Measurements from ENCODE around the gene NCDN. TPM values are rescaled to one million over a fixed set of nuclear protein-coding genes. Genes with fewer than 3 reads are reported as not detected.

Gene NCDN
- total RNA-seq, 1 donor, result 30.0 TPM

- H3K27me3 ChIP-seq (ENCODE audit: insufficient read depth, low read length), result no peaks in the 10 kb centered on the region
- no peaks in the 10 kb centered on the region for H3K36me3 ChIP-seq (ENCODE audit: insufficient read depth, low read length)
- no peak overlapping the region for H2AFZ ChIP-seq (ENCODE audit: low read length)
- H3K27ac ChIP-seq (ENCODE audit: low read depth, low read length), result no peak overlapping the region
- H4K20me1 ChIP-seq (ENCODE audit: insufficient read depth, low read length), result no peaks in the 10 kb centered on the region
- no peaks in the 10 kb centered on the region for H3K79me2 ChIP-seq (ENCODE audit: insufficient read depth, low read length)
- H3K4me3 ChIP-seq (ENCODE audit: insufficient read depth, low read length), result no peak overlapping the region
- DNase-seq (ENCODE audit: insufficient read length, low spot score, missing footprints), result no peak
- no peaks in the 10 kb centered on the region for H3K4me1 ChIP-seq (ENCODE audit: insufficient read depth, low read length)
- no peak overlapping the region for H3K4me2 ChIP-seq (ENCODE audit: insufficient read depth, low read length)
- TF ChIP-seq, protein P1, sequence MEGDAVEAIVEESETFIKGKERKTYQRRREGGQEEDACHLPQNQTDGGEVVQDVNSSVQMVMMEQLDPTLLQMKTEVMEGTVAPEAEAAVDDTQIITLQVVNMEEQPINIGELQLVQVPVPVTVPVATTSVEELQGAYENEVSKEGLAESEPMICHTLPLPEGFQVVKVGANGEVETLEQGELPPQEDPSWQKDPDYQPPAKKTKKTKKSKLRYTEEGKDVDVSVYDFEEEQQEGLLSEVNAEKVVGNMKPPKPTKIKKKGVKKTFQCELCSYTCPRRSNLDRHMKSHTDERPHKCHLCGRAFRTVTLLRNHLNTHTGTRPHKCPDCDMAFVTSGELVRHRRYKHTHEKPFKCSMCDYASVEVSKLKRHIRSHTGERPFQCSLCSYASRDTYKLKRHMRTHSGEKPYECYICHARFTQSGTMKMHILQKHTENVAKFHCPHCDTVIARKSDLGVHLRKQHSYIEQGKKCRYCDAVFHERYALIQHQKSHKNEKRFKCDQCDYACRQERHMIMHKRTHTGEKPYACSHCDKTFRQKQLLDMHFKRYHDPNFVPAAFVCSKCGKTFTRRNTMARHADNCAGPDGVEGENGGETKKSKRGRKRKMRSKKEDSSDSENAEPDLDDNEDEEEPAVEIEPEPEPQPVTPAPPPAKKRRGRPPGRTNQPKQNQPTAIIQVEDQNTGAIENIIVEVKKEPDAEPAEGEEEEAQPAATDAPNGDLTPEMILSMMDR (IDR thresholded peaks at IDR 0.05; ENCODE audit: extremely low read depth, low read depth, low read length), result no peak
- H3K9me3 ChIP-seq (ENCODE audit: low read depth, low read length), result no peaks in the 10 kb centered on the region
Measured at GRCh38 chr1:35586808-35587207, 29.2 kb downstream of the NCDN start.

- H3K4me2 ChIP-seq (ENCODE audit: insufficient read depth, low read length), result no peak overlapping the region
- H3K9me3 ChIP-seq (ENCODE audit: low read depth, low read length), result no peaks in the 10 kb centered on the region
- H3K27ac ChIP-seq (ENCODE audit: low read depth, low read length), result no peak overlapping the region
- peak; percentile 58 for DNase-seq (ENCODE audit: insufficient read length, low spot score, missing footprints)
- no peaks in the 10 kb centered on the region for H3K4me1 ChIP-seq (ENCODE audit: insufficient read depth, low read length)
- TF ChIP-seq, protein P1 (IDR thresholded peaks at IDR 0.05; ENCODE audit: extremely low read depth, low read depth, low read length), result no peak
- no peak overlapping the region for H2AFZ ChIP-seq (ENCODE audit: low read length)
- no peaks in the 10 kb centered on the region for H3K27me3 ChIP-seq (ENCODE audit: insufficient read depth, low read length)
- no peak overlapping the region for H3K4me3 ChIP-seq (ENCODE audit: insufficient read depth, low read length)
- no peaks in the 10 kb centered on the region for H3K79me2 ChIP-seq (ENCODE audit: insufficient read depth, low read length)
- H4K20me1 ChIP-seq (ENCODE audit: insufficient read depth, low read length), result no peaks in the 10 kb centered on the region
- H3K36me3 ChIP-seq (ENCODE audit: insufficient read depth, low read length), result no peaks in the 10 kb centered on the region
Measured at GRCh38 chr1:35587736-35588135, 30.1 kb downstream of the NCDN start.

DNA sequence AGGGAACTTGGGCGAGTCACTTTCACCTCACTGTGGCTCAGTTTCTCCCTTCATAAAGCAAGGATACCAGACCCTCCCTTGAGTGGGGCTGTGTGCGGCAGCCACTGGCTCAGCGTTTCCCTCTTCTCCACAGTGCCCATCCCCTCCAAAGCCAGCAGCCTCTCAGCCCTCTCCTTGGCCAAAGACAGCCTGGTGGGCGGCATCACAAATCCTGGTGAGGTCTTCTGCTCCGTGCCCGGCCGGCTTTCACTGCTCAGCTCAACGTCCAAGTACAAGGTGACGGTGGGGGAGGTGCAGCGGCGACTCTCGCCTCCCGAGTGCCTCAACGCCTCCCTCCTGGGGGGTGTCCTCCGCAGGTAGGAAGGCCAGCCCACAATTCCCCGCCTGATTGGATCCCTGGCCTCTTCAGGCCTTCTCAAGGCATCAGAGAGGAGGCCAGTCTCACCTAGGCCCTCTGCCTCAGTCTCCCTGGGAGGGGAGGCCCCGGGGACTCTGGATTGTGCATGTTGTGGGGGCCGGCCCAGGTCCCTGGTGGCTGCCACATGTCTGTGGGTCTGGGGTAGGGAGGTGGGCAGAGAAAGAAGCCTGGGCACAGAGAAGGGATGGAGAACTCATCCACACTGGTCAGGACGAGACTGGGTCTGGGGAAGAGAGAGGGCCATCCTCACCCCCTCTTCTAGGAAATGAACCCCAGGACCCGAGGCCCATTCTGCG, 30.8 kb downstream of the NCDN start:
- H3K27ac ChIP-seq (ENCODE audit: low read depth, low read length), result no peak overlapping the region
- no peaks in the 10 kb centered on the region for H4K20me1 ChIP-seq (ENCODE audit: insufficient read depth, low read length)
- TF ChIP-seq, protein P1 (IDR thresholded peaks at IDR 0.05; ENCODE audit: extremely low read depth, low read depth, low read length), result no peak
- no peak overlapping the region for H2AFZ ChIP-seq (ENCODE audit: low read length)
- no peaks in the 10 kb centered on the region for H3K27me3 ChIP-seq (ENCODE audit: insufficient read depth, low read length)
- H3K4me2 ChIP-seq (ENCODE audit: insufficient read depth, low read length), result no peak overlapping the region
- no peak overlapping the region for H3K4me3 ChIP-seq (ENCODE audit: insufficient read depth, low read length)
- H3K79me2 ChIP-seq (ENCODE audit: insufficient read depth, low read length), result no peaks in the 10 kb centered on the region
- H3K9me3 ChIP-seq (ENCODE audit: low read depth, low read length), result no peaks in the 10 kb centered on the region
- no peaks in the 10 kb centered on the region for H3K4me1 ChIP-seq (ENCODE audit: insufficient read depth, low read length)
- H3K36me3 ChIP-seq (ENCODE audit: insufficient read depth, low read length), result no peaks in the 10 kb centered on the region
- peak; percentile 52 for DNase-seq (ENCODE audit: insufficient read length, low spot score, missing footprints)

- no peak overlapping the region for H3K27ac ChIP-seq (ENCODE audit: low read depth, low read length)
- no peaks in the 10 kb centered on the region for H3K9me3 ChIP-seq (ENCODE audit: low read depth, low read length)
- no peak overlapping the region for H3K4me2 ChIP-seq (ENCODE audit: insufficient read depth, low read length)
- no peaks in the 10 kb centered on the region for H3K36me3 ChIP-seq (ENCODE audit: insufficient read depth, low read length)
- H3K79me2 ChIP-seq (ENCODE audit: insufficient read depth, low read length), result no peaks in the 10 kb centered on the region
- no peaks in the 10 kb centered on the region for H4K20me1 ChIP-seq (ENCODE audit: insufficient read depth, low read length)
- no peak for DNase-seq (ENCODE audit: insufficient read length, low spot score, missing footprints)
- TF ChIP-seq, protein P1 (IDR thresholded peaks at IDR 0.05; ENCODE audit: extremely low read depth, low read depth, low read length), result no peak
- H3K4me3 ChIP-seq (ENCODE audit: insufficient read depth, low read length), result no peak overlapping the region
- H2AFZ ChIP-seq (ENCODE audit: low read length), result no peak overlapping the region
- H3K4me1 ChIP-seq (ENCODE audit: insufficient read depth, low read length), result no peaks in the 10 kb centered on the region
- no peaks in the 10 kb centered on the region for H3K27me3 ChIP-seq (ENCODE audit: insufficient read depth, low read length)
Measured at GRCh38 chr1:35589516-35590427, 32.2 kb downstream of the NCDN start.

Data from osteoblast (primary cell).